GM11168 (cell line): Measurements from ENCODE around the gene NEO1.

ENCODE experiments used
- in situ Hi-C: fragments of 300-500 bp; cut with MboI; formaldehyde crosslinking; loops from one replicate; pipeline ENCODE4 v1.12.0; 2022; ENCODE audit warnings: low sequenced_read_pairs; ENCODE audit not compliant: unreplicated experiment

The NEO1 gene

GRCh38 chr15:73069109-73069508 lies 16.8 kb downstream of the NEO1 start:
- in situ Hi-C loops: no loop called here

- in situ Hi-C loops: loop anchor here (10.0 kb wide), 1 partner anchor 278 kb away; no protein-coding TSS in a partner anchor
Observed at GRCh38 chr15:73072894-73073293, 20.6 kb downstream of the NEO1 start.

- in situ Hi-C loops: loop anchor here (10.0 kb wide), 1 partner anchor 279 kb away; no protein-coding TSS in a partner anchor
Observed at GRCh38 chr15:73074241-73074640, 22.0 kb downstream of the NEO1 start.

- in situ Hi-C loops: loop anchor here (10.0 kb wide), 1 partner anchor 281 kb away; no protein-coding TSS in a partner anchor
Observed at GRCh38 chr15:73075160-73075859, 23.0 kb downstream of the NEO1 start.

GRCh38 chr15:73078291-73078690 lies 26.0 kb downstream of the NEO1 start:
- in situ Hi-C loops: loop anchor here (10.0 kb wide), 1 partner anchor 283 kb away; no protein-coding TSS in a partner anchor

GRCh38 chr15:73078722-73079121 lies 26.5 kb downstream of the NEO1 start:
- in situ Hi-C loops: loop anchor here (10.0 kb wide), 1 partner anchor 284 kb away; no protein-coding TSS in a partner anchor

- in situ Hi-C loops: loop anchor here (10.0 kb wide), 1 partner anchor 285 kb away; no protein-coding TSS in a partner anchor
Observed at GRCh38 chr15:73079565-73079964, 27.3 kb downstream of the NEO1 start.

GRCh38 chr15:73081321-73081958 lies 29.2 kb downstream of the NEO1 start:
- in situ Hi-C loops: loop anchor here (10.0 kb wide), 1 partner anchor 357 kb away; no protein-coding TSS in a partner anchor

- in situ Hi-C loops: loop anchor here (10.0 kb wide), 1 partner anchor 358 kb away; no protein-coding TSS in a partner anchor
Observed at GRCh38 chr15:73082812-73083211, 30.5 kb downstream of the NEO1 start.

- in situ Hi-C loops: loop anchor here (10.0 kb wide), 1 partner anchor 362 kb away; no protein-coding TSS in a partner anchor
Observed at GRCh38 chr15:73087098-73087497, 34.8 kb downstream of the NEO1 start.

GRCh38 chr15:73105064-73105463 lies 52.8 kb downstream of the NEO1 start:
- in situ Hi-C loops: no loop called here

- in situ Hi-C loops: no loop called here
Observed at GRCh38 chr15:73108676-73109075, 56.4 kb downstream of the NEO1 start.

- in situ Hi-C loops: no loop called here
Observed at GRCh38 chr15:73109765-73110164, 57.5 kb downstream of the NEO1 start.

GRCh38 chr15:73110201-73110600 lies 57.9 kb downstream of the NEO1 start:
- in situ Hi-C loops: no loop called here

GRCh38 chr15:73114064-73114463 lies 61.8 kb downstream of the NEO1 start:
- in situ Hi-C loops: no loop called here

- in situ Hi-C loops: no loop called here
Observed at GRCh38 chr15:73116164-73116563, 63.9 kb downstream of the NEO1 start.

GRCh38 chr15:73118055-73118454 lies 65.8 kb downstream of the NEO1 start:
- in situ Hi-C loops: no loop called here

- in situ Hi-C loops: no loop called here
Observed at GRCh38 chr15:73119478-73119877, 67.2 kb downstream of the NEO1 start.

GRCh38 chr15:73120269-73120668 lies 68.0 kb downstream of the NEO1 start:
- in situ Hi-C loops: no loop called here

- in situ Hi-C loops: no loop called here
Observed at GRCh38 chr15:73125219-73125618, 73.0 kb downstream of the NEO1 start.

- in situ Hi-C loops: no loop called here
Observed at GRCh38 chr15:73127302-73127936, 75.2 kb downstream of the NEO1 start.
